Keratinocyte (primary cell): Measurements from ENCODE around the gene TFIP11.

ENCODE experiments used
- CTCF ChIP-seq, 3 experiments: IDR thresholded peaks in 1 of 3; conservative IDR thresholded peaks in 1 of 3; optimal IDR thresholded peaks in 1 of 3; 2 replicates in 2 of 3; 3 replicates in 1 of 3; pipeline versions ENCODE3 to v1.5.1; 2011; ENCODE audit warnings: low read length in 3 of 3, mild to moderate bottlenecking in 3 of 3, moderate library complexity in 2 of 3, control low read depth in 1 of 3, inconsistent platforms in 1 of 3; ENCODE audit not compliant: insufficient read depth in 2 of 3; ENCODE audit errors: extremely low read depth in 1 of 3
- EZH2 ChIP-seq: IDR thresholded peaks from one replicate; pipeline ENCODE4 v1.6.1; 2012; ENCODE audit warnings: inconsistent platforms, mild to moderate bottlenecking, low read length, moderate library complexity

- no peak for TF ChIP-seq CTCF (optimal IDR thresholded peaks at IDR 0.05 in 1 of 3, IDR thresholded peaks at IDR 0.05 in 1 of 3, conservative IDR thresholded peaks at IDR 0.05 in 1 of 3; ENCODE audit: extremely low read depth in 1 of 3, insufficient read depth in 2 of 3, low read length in 3 of 3)
- TF ChIP-seq EZH2 = no peak
Observed at GRCh38 chr22:26443901-26444690, 68.2 kb downstream of the TFIP11 start.
